Erythroblast (primary cell): ENCODE measurements around the gene CLNK.

ENCODE experiments used
- GATA1 ChIP-seq: IDR thresholded peaks from 2 replicates; pipeline ENCODE4 v1.6.1; 2011; ENCODE audit warnings: low read depth, mild to moderate bottlenecking, control low read depth, low read length, moderate library complexity
- POLR2A ChIP-seq: IDR thresholded peaks from 2 replicates; pipeline ENCODE4 v1.6.1; 2011; ENCODE audit warnings: mild to moderate bottlenecking, low read length

GRCh38 chr4:10690185-10690907 lies 5.8 kb upstream of the CLNK start:
- TF ChIP-seq POLR2A (no peak), GATA1 (no peak)
